Measurements from ENCODE around the gene HS6ST3.
"Not testable (repeated sequence)": the region's sequence is repeated elsewhere in the genome, so short reads cannot be mapped to it uniquely, and the experiment has no call there.

The HS6ST3 gene

GRCh38 chr13:96730676-96731075, 640.8 kb downstream of the HS6ST3 start:
- no peak for DNase-seq (ENCODE audit: low read depth in 2 of 2)

- no peak for DNase-seq (ENCODE audit: low read depth in 2 of 2)
Measured at GRCh38 chr13:96734499-96734898, 644.6 kb downstream of the HS6ST3 start.

- no peak for DNase-seq (ENCODE audit: low read depth in 2 of 2)
Measured at GRCh38 chr13:96741779-96742178, 651.9 kb downstream of the HS6ST3 start.

GRCh38 chr13:96743296-96744089, 653.6 kb downstream of the HS6ST3 start:
- no peak for DNase-seq (ENCODE audit: low read depth in 2 of 2)

- DNase-seq (ENCODE audit: low read depth in 2 of 2) = no peak
Measured at GRCh38 chr13:96744367-96745331, 654.7 kb downstream of the HS6ST3 start.

- no peak for DNase-seq (ENCODE audit: low read depth in 2 of 2)
Measured at GRCh38 chr13:96746886-96747285, 657.0 kb downstream of the HS6ST3 start.

- no peak for DNase-seq (ENCODE audit: low read depth in 2 of 2)
Measured at GRCh38 chr13:96749825-96750224, 659.9 kb downstream of the HS6ST3 start.

GRCh38 chr13:96751089-96751488, 661.2 kb downstream of the HS6ST3 start:
- DNase-seq (ENCODE audit: low read depth in 2 of 2) = no peak

- no peak for DNase-seq (ENCODE audit: low read depth in 2 of 2)
Measured at GRCh38 chr13:96762876-96763275, 673.0 kb downstream of the HS6ST3 start.

- DNase-seq (ENCODE audit: low read depth in 2 of 2) = no peak
Measured at GRCh38 chr13:96766306-96766705, 676.4 kb downstream of the HS6ST3 start.

GRCh38 chr13:96768524-96768923, 678.6 kb downstream of the HS6ST3 start:
- DNase-seq (ENCODE audit: low read depth in 2 of 2) = no peak

- DNase-seq (ENCODE audit: low read depth in 2 of 2) = no peak
Measured at GRCh38 chr13:96769874-96770273, 680.0 kb downstream of the HS6ST3 start.

GRCh38 chr13:96771486-96772367, 681.8 kb downstream of the HS6ST3 start:
- no peak for DNase-seq (ENCODE audit: low read depth in 2 of 2)

GRCh38 chr13:96772426-96772825, 682.5 kb downstream of the HS6ST3 start:
- no peak for DNase-seq (ENCODE audit: low read depth in 2 of 2)

- DNase-seq (ENCODE audit: low read depth in 2 of 2) = not testable (repeated sequence)
Measured at GRCh38 chr13:96778302-96778701, 688.4 kb downstream of the HS6ST3 start.

- no peak for DNase-seq (ENCODE audit: low read depth in 2 of 2)
Measured at GRCh38 chr13:96779691-96780090, 689.8 kb downstream of the HS6ST3 start.

GRCh38 chr13:96780105-96780504, 690.2 kb downstream of the HS6ST3 start:
- no peak for DNase-seq (ENCODE audit: low read depth in 2 of 2)

GRCh38 chr13:96781141-96781540, 691.2 kb downstream of the HS6ST3 start:
- no peak for DNase-seq (ENCODE audit: low read depth in 2 of 2)

- no peak for DNase-seq (ENCODE audit: low read depth in 2 of 2)
Measured at GRCh38 chr13:96782186-96782585, 692.3 kb downstream of the HS6ST3 start.

GRCh38 chr13:96783057-96783456, 693.1 kb downstream of the HS6ST3 start:
- DNase-seq (ENCODE audit: low read depth in 2 of 2) = no peak

GRCh38 chr13:96783511-96783910, 693.6 kb downstream of the HS6ST3 start:
- DNase-seq (ENCODE audit: low read depth in 2 of 2) = no peak

- DNase-seq (ENCODE audit: low read depth in 2 of 2) = no peak
Measured at GRCh38 chr13:96785986-96786385, 696.1 kb downstream of the HS6ST3 start.

Data from stimulated activated CD8-positive, alpha-beta memory T cell treated with anti-CD3 and anti-CD28 coated beads, Interleukin-2, amount 100 ng/mL, for 1 hour (primary cell).